CD4-positive, CD25-positive, alpha-beta regulatory T cell (primary cell): ENCODE data around the gene CNNM2. TPM values are rescaled to one million over a fixed set of nuclear protein-coding genes. Genes with fewer than 3 reads are reported as not detected.

ENCODE experiments used
- ATAC-seq, 2 donors: fragments of 150-1000 bp; cut with Tn5 transposase; one replicate each; pipeline ENCODE4 v1.10.0; 2021; ENCODE audit warnings: low read depth in 2 of 2, moderate number of reproducible peaks in 2 of 2, moderate library complexity in 1 of 2
- DNase-seq, 3 donors: peaks; one replicate each; pipeline versions ENCODE4 v3.0.0 to v3.0.0-alpha.2; 2012 to 2022; ENCODE audit warnings: mixed read lengths in 1 of 3
- H3K27ac ChIP-seq: one replicate; pipeline ENCODE4 v1.7.0; 2013; ENCODE audit warnings: mild to moderate bottlenecking, low read length; ENCODE audit not compliant: insufficient read depth, poor library complexity, severe bottlenecking
- H3K27me3 ChIP-seq: one replicate; pipeline ENCODE4 v1.7.0; 2013; ENCODE audit warnings: low read length; ENCODE audit not compliant: control insufficient read depth, insufficient read depth
- H3K36me3 ChIP-seq: one replicate; pipeline ENCODE4 v1.7.0; 2013; ENCODE audit warnings: mild to moderate bottlenecking, low read length, moderate library complexity; ENCODE audit not compliant: control insufficient read depth, insufficient read depth
- H3K4me1 ChIP-seq: 2 replicates; pipeline ENCODE4 v1.7.0; 2013; ENCODE audit warnings: mild to moderate bottlenecking, low read length; ENCODE audit not compliant: insufficient read depth, control insufficient read depth, poor library complexity, severe bottlenecking
- H3K4me3 ChIP-seq: one replicate; pipeline ENCODE4 v1.7.0; 2013; ENCODE audit warnings: low read depth, mild to moderate bottlenecking, low read length, moderate library complexity
- H3K9me3 ChIP-seq, 2 experiments: 1 replicate in 1 of 2; 2 replicates in 1 of 2; pipeline ENCODE4 v1.7.0; 2013; ENCODE audit warnings: low read length in 2 of 2, mild to moderate bottlenecking in 1 of 2, moderate library complexity in 1 of 2; ENCODE audit not compliant: control insufficient read depth in 2 of 2
- H3K27ac Mint-ChIP-seq, 3 donors: one replicate each; pipeline ENCODE4 v1.8.0; 2020 to 2022; ENCODE audit warnings: mild to moderate bottlenecking in 3 of 3, mixed read lengths in 3 of 3, moderate library complexity in 2 of 3
- H3K27me3 Mint-ChIP-seq: one replicate; pipeline ENCODE4 v1.8.0; 2022; ENCODE audit warnings: mild to moderate bottlenecking, mixed read lengths
- H3K36me3 Mint-ChIP-seq: one replicate; pipeline ENCODE4 v1.8.0; 2020; ENCODE audit warnings: mixed read lengths
- H3K4me1 Mint-ChIP-seq, 4 donors: one replicate each; pipeline ENCODE4 v1.8.0; 2020 to 2022; ENCODE audit warnings: mixed read lengths in 4 of 4, mild to moderate bottlenecking in 1 of 4
- H3K4me3 Mint-ChIP-seq, 4 donors: one replicate each; pipeline ENCODE4 v1.8.0; 2020 to 2022; ENCODE audit warnings: mild to moderate bottlenecking in 4 of 4, mixed read lengths in 4 of 4, moderate library complexity in 3 of 4
- H3K9me3 Mint-ChIP-seq, 7 donors: one replicate each; pipeline ENCODE4 v1.8.0; 2020 to 2022; ENCODE audit warnings: mixed read lengths in 7 of 7, mild to moderate bottlenecking in 3 of 7, moderate library complexity in 2 of 7
- polyA plus RNA-seq, 4 donors: library from polyadenylated mRNA; unstranded; fragments of 300-500 nt; fragmentation: Illumina TruSeq; gene quantifications; one replicate each; pipeline ENCODE4 v1.2.3, GENCODE V29; 2021
- total RNA-seq: library from RNA; stranded (reverse); gene quantifications from one replicate; pipeline ENCODE4 v1.2.3, GENCODE V29; 2022

Gene CNNM2
- total and polyA plus RNA-seq, 5 donors from 2014 or later: 3.5 to 13.3 (median 6.3) TPM

DNA sequence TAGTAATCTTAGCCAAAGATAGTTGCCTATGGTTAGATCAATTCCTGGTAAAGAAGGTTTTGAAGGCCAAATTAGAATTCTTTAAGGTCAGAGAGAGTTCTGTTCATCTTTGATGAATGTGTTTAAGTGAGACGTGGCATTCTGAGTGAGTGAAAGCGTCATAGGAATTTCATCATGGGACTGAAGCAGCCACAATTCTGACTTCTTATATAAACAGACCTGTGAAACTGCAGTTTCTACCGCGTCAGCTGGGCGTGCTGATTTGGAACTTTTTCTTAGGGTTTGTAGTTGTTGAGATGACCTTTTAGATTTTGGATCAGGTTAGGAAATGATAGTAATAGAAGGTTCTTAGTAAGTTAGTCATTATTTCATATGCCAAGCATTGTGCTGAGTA, 103.8 kb downstream of the CNNM2 start:
- Mint-ChIP-seq H3K9me3 (no peaks in the 10 kb centered on the region), H3K27ac (no peak overlapping the region), H3K36me3 (peaks cover 12% of the 10 kb centered on the region), H3K4me3 (no peak overlapping the region), H3K27me3 (no peaks in the 10 kb centered on the region), H3K4me1 (peaks cover 0 to 4% (median 0%) of the 10 kb centered on the region in 4 donors)
- ATAC-seq (no peak), DNase-seq (no peak)
- H3K27ac ChIP-seq: no peak overlapping the region
- H3K4me1 ChIP-seq: no peaks in the 10 kb centered on the region
- H3K9me3 ChIP-seq: no peaks in the 10 kb centered on the region
- H3K36me3 ChIP-seq: no peaks in the 10 kb centered on the region
- no peaks in the 10 kb centered on the region for H3K27me3 ChIP-seq
- no peak overlapping the region for H3K4me3 ChIP-seq

GRCh38 chr10:103025696-103026095, 107.6 kb downstream of the CNNM2 start:
- Histone ChIP-seq H3K36me3 (no peaks in the 10 kb centered on the region), H3K27ac (no peak overlapping the region), H3K27me3 (no peaks in the 10 kb centered on the region), H3K4me1 (no peaks in the 10 kb centered on the region), H3K4me3 (no peak overlapping the region), H3K9me3 (no peaks in the 10 kb centered on the region)
- Mint-ChIP-seq H3K27me3 (no peaks in the 10 kb centered on the region), H3K4me3 (no peak overlapping the region), H3K4me1 (peaks cover 0 to under 1% (median 0%) of the 10 kb centered on the region in 4 donors), H3K27ac (no peak overlapping the region), H3K9me3 (no peaks in the 10 kb centered on the region), H3K36me3 (peaks cover 17% of the 10 kb centered on the region)
- DNase-seq (no peak), ATAC-seq (no peak)

- DNase-seq (no peak), ATAC-seq (no peak)
- Mint-ChIP-seq H3K36me3 (no peaks in the 10 kb centered on the region), H3K4me3 (no peak overlapping the region), H3K4me1 (peaks cover 0 to 8% (median 3%) of the 10 kb centered on the region in 4 donors), H3K9me3 (no peaks in the 10 kb centered on the region), H3K27me3 (no peaks in the 10 kb centered on the region), H3K27ac (no peak overlapping the region)
- H3K9me3 ChIP-seq: no peaks in the 10 kb centered on the region
- no peaks in the 10 kb centered on the region for H3K4me1 ChIP-seq
- H3K27me3 ChIP-seq: no peaks in the 10 kb centered on the region
- H3K4me3 ChIP-seq: no peak overlapping the region
- H3K27ac ChIP-seq: no peak overlapping the region
- H3K36me3 ChIP-seq: no peaks in the 10 kb centered on the region
These were observed 120.5 kb downstream of the CNNM2 start for GRCh38 chr10:103038570-103038969.

- Histone ChIP-seq H3K36me3 (no peaks in the 10 kb centered on the region), H3K4me3 (no peak overlapping the region), H3K27me3 (no peaks in the 10 kb centered on the region), H3K9me3 (no peaks in the 10 kb centered on the region), H3K4me1 (no peaks in the 10 kb centered on the region), H3K27ac (no peak overlapping the region)
- H3K9me3 Mint-ChIP-seq: no peaks in the 10 kb centered on the region
- no peaks in the 10 kb centered on the region for H3K27me3 Mint-ChIP-seq
- H3K36me3 Mint-ChIP-seq: no peaks in the 10 kb centered on the region
- DNase-seq (no peak), ATAC-seq (no peak)
- no peak overlapping the region for H3K4me3 Mint-ChIP-seq
- peaks cover 0 to 6% (median 3%) of the 10 kb centered on the region in 4 donors for H3K4me1 Mint-ChIP-seq
- H3K27ac Mint-ChIP-seq: no peak overlapping the region
These were observed 122.3 kb downstream of the CNNM2 start for GRCh38 chr10:103040418-103040817.

DNA sequence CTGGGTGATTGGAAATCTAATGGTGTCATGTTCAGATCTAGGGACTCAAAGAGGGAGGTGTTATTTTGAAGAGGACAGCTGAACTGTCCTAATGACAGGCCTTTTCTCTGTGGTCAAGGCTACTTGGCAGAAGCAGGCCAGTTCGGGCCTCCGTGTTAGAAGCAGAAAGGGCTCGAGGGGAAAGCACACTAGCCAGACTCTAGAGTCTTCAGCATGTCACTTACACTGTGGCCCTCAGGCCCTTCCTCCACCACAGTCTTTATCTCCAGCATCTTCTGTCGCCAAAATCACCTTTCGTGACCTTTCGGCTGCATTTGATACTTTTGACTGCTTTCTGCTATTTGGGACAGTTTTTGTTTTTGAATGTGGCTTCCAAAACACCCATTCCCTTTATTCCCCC, 123.3 kb downstream of the CNNM2 start:
- Histone ChIP-seq H3K4me1 (no peaks in the 10 kb centered on the region), H3K27me3 (no peaks in the 10 kb centered on the region), H3K36me3 (no peaks in the 10 kb centered on the region), H3K4me3 (no peak overlapping the region), H3K27ac (no peak overlapping the region), H3K9me3 (no peaks in the 10 kb centered on the region)
- Mint-ChIP-seq H3K36me3 (no peaks in the 10 kb centered on the region), H3K9me3 (no peaks in the 10 kb centered on the region), H3K27me3 (no peaks in the 10 kb centered on the region), H3K4me3 (no peak overlapping the region), H3K27ac (no peak overlapping the region), H3K4me1 (peaks cover 0 to 6% (median 2%) of the 10 kb centered on the region in 4 donors)
- DNase-seq (no peak), ATAC-seq (no peak)

- Histone ChIP-seq H3K4me1 (no peaks in the 10 kb centered on the region), H3K36me3 (no peaks in the 10 kb centered on the region), H3K9me3 (no peaks in the 10 kb centered on the region), H3K27me3 (no peaks in the 10 kb centered on the region), H3K4me3 (no peak overlapping the region), H3K27ac (no peak overlapping the region)
- Mint-ChIP-seq H3K27ac (no peak overlapping the region), H3K27me3 (no peaks in the 10 kb centered on the region), H3K36me3 (no peaks in the 10 kb centered on the region), H3K4me1 (peaks cover 0 to 6% (median 2%) of the 10 kb centered on the region in 4 donors), H3K4me3 (no peak overlapping the region), H3K9me3 (no peaks in the 10 kb centered on the region)
- no peak for ATAC-seq
- DNase-seq: no peak
These were observed 124.0 kb downstream of the CNNM2 start for GRCh38 chr10:103042129-103042528.

- H3K4me3 ChIP-seq: no peak overlapping the region
- Mint-ChIP-seq H3K27me3 (no peaks in the 10 kb centered on the region), H3K9me3 (no peaks in the 10 kb centered on the region), H3K27ac (no peak overlapping the region), H3K36me3 (no peaks in the 10 kb centered on the region), H3K4me1 (peaks cover 0 to 6% (median 2%) of the 10 kb centered on the region in 4 donors), H3K4me3 (no peak overlapping the region)
- no peaks in the 10 kb centered on the region for H3K27me3 ChIP-seq
- H3K4me1 ChIP-seq: no peaks in the 10 kb centered on the region
- H3K27ac ChIP-seq: no peak overlapping the region
- ATAC-seq (no peak), DNase-seq (no peak)
- no peaks in the 10 kb centered on the region for H3K9me3 ChIP-seq
- no peaks in the 10 kb centered on the region for H3K36me3 ChIP-seq
These were observed 124.8 kb downstream of the CNNM2 start for GRCh38 chr10:103042908-103043307.

GRCh38 chr10:103044942-103045489, 126.9 kb downstream of the CNNM2 start:
- H3K4me1 Mint-ChIP-seq: peaks cover 0 to 6% (median 2%) of the 10 kb centered on the region in 4 donors
- H3K27ac ChIP-seq: no peak overlapping the region
- H3K4me3 ChIP-seq: no peak overlapping the region
- DNase-seq: no peak
- H3K9me3 Mint-ChIP-seq: no peaks in the 10 kb centered on the region
- no peaks in the 10 kb centered on the region for H3K9me3 ChIP-seq
- no peaks in the 10 kb centered on the region for H3K4me1 ChIP-seq
- H3K27me3 Mint-ChIP-seq: no peaks in the 10 kb centered on the region
- no peaks in the 10 kb centered on the region for H3K36me3 Mint-ChIP-seq
- no peak overlapping the region for H3K4me3 Mint-ChIP-seq
- ATAC-seq: no peak
- no peaks in the 10 kb centered on the region for H3K27me3 ChIP-seq
- H3K27ac Mint-ChIP-seq: no peak overlapping the region
- no peaks in the 10 kb centered on the region for H3K36me3 ChIP-seq
